Esophagus muscularis mucosa (tissue), 3 donors: ENCODE data around the gene ADAM19.

Source experiments
- CTCF ChIP-seq, 3 experiments: fragments of 200-600 bp in 2 of 3; fragments of 450-650 bp in 1 of 3; sonication (generic) in 2 of 3; IDR thresholded peaks; one replicate each; pipeline ENCODE4 v1.5.1; 2017 to 2019; ENCODE audit warnings: antibody characterized with exemption in 3 of 3, mild to moderate bottlenecking in 2 of 3, moderate library complexity in 1 of 3
- POLR2A ChIP-seq: fragments of 450-650 bp; IDR thresholded peaks from one replicate; pipeline ENCODE4 v1.6.1; 2017; ENCODE audit warnings: antibody characterized with exemption, moderate library complexity, mild to moderate bottlenecking, low read depth
- POLR2AphosphoS5 ChIP-seq, 2 donors: sonication (generic); formaldehyde crosslinking; IDR thresholded peaks; one replicate each; pipeline ENCODE4 v1.6.1; 2017; ENCODE audit warnings: antibody characterized with exemption in 2 of 2

- no peak for TF ChIP-seq POLR2AphosphoS5 (IDR thresholded peaks at IDR 0.05)
- TF ChIP-seq POLR2A = no peak
- no peak for TF ChIP-seq CTCF (IDR thresholded peaks at IDR 0.05)
These were observed 96.4 kb downstream of the ADAM19 start for GRCh38 chr5:157479166-157479565.
